GM18861 (cell line): ENCODE measurements around the gene UBE2L3.
"Not testable (repeated sequence)": the region's sequence is repeated elsewhere in the genome, so short reads cannot be mapped to it uniquely, and the experiment has no call there.

Experiments
- ATAC-seq: cut with Tn5 transposase; IDR thresholded peaks from one replicate; pipeline ENCODE4 v1.9.1; 2021; ENCODE audit not compliant: unreplicated experiment

Gene UBE2L3

DNA sequence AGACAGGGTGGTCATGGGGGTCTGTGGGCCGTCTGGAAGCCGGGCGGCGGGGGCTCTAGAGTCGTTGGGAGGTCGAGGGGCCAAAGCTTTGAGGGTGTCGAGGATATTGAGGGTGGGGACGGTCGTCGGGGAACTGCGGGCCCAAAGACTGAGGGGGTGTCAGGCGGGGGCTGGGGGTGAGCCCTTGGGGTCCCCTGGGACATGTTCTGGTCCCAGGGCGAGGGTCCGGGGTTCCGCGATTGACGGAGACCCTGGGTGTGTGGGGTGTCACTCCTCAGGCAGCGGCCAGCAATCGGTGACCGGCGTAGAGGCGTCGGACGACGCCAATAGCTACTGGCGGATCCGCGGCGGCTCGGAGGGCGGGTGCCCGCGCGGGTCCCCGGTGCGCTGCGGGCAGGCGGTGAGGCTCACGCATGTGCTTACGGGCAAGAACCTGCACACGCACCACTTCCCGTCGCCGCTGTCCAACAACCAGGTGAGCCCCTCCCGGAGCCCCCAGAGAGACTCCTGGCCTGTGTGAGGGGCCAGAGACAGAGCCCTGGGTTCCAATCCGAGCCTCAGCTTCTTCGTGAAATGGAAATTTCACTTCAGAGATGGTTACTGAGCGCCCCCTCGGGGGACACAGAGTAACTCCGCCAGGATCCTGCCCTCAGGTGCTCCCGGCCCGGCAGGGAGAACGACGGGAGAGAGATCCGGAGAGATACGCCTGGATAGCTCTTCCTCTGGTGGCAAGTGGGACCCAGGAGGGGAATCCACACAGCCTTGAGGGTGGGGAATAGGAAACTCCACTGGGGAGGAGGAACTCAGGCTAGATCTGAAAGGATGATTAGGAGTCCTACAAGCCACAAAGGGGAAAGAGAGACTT, 75.3 kb downstream of the UBE2L3 start:
- ATAC-seq, result no peak

DNA sequence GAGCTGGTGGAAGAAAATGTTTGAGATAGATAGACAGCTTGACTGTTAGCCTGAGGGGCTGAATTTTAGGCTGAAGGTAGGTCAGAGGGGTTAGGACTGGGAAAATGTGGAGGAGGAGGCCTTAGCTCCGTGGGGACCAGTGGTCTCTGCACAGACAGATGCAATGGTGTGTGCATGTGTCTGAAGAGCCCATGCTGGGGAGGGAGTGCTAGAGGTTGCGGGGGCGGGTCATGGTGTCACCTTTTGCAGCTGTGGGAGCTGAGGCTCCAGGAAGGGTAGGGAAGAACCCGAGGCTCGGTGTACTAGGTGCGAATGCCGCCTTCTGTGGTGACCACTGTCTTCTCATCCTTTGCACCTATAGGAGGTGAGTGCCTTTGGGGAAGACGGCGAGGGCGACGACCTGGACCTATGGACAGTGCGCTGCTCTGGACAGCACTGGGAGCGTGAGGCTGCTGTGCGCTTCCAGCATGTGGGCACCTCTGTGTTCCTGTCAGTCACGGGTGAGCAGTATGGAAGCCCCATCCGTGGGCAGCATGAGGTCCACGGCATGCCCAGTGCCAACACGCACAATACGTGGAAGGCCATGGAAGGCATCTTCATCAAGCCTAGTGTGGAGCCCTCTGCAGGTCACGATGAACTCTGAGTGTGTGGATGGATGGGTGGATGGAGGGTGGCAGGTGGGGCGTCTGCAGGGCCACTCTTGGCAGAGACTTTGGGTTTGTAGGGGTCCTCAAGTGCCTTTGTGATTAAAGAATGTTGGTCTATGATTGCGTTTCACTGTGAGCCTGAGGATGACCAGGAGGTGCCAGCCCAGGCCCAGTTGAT, 76.2 kb downstream of the UBE2L3 start:
- no peak for ATAC-seq

DNA sequence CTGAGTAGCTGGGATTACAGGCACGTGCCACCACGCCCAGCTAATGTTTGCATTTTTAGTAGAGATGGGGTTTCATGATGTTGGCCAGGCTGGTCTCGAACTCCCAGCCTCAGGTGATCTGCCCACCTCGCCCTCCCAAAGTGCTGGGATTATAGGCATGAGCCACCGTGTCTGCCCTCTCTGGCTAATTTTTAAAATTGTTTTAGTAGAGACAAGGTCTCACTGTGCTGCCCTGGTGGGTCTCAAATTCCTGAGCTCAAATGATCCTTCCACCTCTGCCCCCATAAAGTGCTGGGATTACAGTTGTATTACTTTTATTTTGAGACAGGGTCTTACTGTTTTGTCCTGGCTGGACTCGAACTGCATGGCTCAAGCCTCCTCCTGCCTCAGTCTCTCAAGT, 78.0 kb downstream of the UBE2L3 start:
- not testable (repeated sequence) for ATAC-seq

DNA sequence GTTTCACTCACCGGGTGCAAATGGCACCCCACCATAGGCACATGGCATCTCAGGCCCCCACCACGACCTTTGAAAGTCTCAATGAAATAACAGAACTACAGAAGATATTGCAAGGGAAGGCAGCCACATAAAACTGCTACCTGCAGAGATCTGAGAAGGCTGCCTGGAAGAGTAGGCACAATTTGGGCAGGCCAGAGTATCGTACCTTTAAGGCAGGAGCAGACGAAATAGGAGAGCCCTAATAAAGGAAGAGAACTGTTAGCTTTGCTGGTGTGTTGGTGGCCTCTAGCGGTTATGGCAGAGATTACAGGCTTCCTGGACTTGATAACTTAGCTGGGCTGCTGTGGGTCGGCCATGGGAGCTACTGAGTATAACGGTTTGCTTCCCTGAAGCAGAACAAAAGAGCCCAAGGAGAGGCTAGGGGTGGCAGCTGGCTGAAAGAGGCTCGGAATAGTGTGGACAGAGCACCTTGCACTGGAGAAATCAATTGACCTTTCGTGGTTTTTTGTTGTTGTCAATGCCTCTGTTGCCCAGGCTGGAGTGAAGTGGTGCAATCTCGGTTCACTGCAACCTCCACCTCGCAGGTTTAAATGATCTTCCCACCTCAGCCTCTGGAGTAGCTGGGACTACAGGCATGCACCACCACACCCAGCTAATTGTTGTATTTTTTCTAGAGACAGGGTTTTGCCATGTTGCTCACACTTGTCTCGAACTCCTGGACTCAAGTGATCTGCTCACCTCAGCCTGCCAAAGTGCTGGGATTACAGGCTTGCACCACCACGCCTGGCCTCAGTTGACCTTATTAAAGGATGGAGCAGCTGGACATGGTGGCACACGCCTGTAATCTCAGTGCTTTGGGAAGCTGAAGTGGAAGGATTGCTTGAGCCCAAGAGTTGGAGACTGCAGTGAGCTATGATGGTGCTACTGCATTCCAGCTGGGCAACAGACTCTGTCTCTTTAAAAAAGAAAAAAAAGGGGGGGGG, 79.4 kb downstream of the UBE2L3 start:
- ATAC-seq, result no peak

DNA sequence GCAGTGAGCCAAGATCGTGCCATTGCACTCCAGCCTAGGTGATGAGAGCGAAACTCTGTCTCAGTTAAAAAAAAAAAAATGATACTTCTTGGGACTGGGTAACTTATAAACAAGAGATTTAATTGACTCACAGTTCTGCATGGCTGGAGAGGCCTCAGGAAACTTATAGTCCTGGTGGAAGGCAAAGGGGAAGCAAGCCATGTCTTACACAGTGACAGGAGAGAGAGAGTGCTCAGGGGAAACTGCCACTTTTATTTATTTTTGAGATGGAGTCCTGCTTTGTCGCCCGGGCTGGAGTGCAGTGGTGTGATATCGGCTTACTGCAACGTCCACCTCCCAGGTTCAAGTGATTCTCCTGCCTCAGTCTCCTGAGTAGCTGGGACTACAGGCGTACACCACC, 82.8 kb downstream of the UBE2L3 start:
- no peak for ATAC-seq

DNA sequence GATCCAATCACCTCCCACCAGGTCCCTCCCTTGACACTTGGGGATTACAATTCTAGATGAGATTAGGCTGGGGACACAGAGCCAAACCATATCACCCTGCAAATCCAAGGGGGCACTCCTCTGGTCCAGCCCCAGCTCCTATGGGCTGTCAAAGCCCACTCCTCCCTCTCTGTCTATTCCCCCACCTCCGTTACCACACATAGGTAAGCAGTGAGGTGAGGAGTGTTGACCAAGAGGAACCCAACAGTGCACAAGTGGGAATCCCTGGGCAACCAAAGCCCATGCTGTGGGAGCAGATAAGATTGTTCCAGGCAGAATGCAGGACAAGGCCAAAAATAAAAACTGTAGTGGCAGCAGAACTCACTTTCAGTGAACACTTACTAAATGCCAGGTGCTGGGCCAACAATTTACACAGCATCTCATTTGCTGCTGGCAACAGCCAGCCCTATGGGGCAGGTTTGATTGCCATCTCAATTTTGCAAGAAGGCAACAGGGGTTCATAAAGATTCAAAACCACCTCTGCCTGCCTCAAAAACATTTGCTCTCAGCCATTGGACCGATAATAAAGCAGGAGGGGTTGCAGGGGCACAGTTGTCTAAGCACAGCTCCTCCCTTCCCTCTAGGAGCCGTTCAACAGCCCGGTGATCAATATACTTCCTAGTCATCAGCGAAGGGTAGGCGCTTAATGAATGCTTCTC, 83.5 kb downstream of the UBE2L3 start:
- ATAC-seq, result no peak

DNA sequence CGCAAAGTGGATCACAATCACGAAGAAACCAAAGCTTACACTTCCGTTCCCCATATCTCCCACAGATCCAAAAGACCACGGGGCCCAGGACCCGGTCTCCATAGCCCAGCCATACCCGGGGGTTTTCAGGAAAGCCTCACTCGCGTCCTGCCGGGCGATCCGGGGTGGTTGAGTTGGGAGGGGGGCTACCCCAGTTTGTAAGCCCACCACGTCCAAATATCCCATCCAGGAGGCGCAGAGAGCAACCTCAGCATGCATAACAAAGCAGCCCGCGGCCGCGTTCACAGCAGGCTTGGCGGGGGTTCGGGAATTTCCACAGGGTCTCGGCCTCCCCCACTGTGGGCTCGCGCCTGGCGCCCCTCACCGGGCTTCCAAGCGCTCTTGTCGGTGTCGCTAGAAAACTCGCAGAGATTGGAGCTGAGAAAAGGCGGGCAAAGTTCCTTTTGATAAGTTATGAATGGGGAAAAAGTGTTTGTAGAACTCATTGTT, 84.1 kb downstream of the UBE2L3 start:
- ATAC-seq, result peak; percentile 17

DNA sequence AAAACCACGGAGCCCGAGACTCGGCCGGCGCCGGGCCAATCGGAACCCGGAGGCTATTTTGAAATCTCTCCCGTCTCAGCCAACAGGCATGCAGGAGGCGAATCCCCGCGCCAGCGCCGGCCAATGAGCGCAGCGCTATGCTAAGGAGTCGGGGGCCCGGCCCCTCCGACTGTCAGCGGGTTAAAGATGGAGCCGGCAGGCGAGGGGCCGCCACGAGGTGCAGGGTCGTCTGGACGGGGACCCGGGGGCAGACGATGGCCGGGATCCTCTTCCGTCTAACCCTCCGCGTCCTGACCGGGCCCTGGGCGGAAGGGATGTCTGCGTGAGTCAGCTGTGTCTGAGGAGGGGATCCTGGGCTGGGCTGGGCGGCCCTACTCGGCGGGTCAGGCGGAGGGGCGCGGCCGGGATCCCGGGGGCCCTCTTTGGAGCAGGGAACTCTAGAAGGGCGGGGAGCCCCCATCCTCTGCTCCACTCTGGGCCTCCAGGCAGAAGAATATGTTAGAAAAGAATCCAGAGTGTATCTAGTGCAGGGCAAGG, 84.6 kb downstream of the UBE2L3 start:
- ATAC-seq, result peak; percentile 73

DNA sequence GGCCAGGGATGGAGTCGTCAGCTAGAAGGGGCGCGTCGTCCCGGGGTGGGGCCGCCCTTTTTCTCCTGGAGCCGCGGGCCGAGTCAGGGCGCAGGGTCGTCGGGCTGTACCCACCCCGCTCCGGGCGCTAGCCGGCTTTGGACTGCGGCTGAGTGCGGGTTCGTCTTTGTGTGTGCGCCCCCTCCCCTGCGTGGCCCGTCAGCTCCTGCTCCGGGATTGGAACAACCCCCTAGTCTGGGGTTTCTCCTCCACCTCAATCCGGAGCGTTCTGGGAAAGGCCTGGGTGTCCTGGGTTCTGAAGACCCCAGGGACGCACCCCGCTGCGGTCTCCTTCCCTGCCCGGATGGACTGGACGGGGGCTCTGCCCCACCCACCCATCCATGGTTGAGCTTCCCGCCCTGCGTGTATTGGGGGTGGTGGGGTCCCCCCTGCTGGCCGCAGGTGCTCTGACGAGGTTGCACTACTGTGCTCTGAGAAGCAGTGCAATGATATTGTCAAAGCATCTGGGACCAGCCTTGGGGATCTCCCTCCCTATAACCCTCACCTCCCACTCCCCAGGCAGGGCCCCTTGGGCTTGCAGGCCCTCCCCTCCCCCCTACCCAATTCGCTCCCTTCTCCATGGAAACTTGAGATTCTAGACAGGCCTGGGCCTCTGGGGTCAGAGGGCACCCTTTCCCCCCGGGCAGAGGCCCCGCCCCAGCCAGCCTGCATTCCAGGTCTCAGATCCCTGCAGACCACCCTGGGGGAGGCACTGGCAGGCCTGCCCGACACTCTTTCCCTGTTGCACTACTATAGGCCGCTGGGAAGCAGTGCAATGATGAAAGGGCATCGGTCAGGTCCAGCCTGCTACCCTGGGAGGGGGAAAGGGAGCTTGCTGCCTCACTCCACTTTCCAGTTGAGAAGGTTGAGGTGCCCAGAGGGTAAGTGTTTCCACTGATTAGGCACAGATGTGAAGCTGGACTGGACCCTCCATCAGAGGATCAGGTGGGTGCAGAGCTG, 85.3 kb downstream of the UBE2L3 start:
- no peak for ATAC-seq

DNA sequence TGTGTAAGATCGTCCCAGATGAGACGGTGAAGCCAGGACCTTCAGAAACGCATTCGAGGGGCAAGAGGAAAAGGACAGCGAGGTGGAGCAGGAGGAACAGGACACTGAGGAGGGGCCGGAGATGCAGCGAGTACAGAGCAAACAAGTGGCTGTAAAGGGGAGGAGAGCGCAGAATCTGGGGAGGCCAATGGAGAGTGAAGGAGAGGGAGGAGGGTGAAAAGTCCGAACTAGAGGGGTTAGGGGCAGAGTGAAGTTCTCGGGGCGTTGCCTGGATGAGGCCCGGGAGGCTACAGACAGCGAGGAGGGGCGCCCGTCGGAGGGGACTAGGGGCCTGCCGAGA, 89.5 kb downstream of the UBE2L3 start:
- ATAC-seq, result no peak

DNA sequence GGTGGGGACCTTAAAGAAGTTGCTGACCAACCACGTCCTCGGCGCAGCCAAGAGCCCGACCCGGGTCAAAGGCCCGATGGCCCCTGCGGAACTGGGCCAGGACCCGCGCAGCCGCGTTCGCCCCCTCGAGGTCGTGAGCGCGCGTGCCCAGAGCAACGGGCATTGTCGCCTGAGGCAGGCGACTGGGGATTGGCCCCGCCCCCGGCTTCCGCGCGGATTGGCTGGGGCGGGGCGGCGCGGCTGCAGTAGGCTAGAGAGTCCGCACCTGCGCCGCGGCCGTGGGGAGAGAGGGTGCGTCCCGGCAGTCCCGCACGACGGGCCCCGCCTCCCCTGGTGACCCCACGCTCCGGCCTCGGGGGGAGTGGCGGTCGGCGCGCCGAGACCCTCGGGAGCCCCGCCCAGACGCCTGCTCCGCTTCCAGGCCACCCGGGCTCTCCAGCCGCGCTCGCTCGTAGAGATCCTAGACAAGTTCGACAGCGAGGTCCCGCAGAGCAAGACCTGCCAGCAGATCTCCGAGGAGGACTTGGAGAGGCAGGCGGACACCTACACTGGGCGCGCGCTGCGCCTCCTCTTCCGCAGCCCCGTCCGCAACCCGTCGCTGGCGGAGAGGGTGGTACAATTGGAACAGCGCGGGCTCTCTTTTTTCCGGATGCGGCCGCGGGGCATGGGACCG, 90.0 kb downstream of the UBE2L3 start:
- ATAC-seq, result peak; percentile 58

DNA sequence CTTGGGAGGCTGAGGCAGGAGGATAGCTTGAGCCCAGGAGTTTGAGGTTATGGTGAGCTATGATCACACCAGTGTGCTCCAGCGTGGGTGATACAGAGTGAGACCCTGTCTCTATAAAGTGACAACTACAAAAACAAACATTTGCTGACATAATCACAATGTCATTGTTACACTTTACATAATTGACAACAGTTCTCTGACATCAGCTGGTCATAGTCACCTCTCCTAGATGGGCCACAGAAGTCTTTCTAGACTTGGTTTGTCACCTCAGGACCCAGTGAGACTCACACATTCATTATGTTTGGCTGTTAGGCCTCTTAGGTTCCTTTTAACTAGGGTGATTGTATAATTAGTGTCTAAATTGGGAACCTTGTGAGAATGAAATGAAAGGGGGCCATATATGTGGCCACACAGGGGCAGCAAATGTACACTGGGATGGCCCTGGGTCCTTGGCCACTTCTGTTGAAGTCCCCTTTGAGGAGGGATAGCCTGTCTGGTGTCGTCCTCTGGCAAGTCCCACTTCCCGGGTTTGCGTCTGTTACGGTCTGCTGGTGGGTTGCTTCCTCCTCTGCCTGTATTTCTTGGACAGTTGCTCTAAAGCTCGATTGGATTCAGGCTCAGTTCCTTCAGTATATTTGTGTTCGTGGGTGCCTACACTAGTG, 92.5 kb downstream of the UBE2L3 start:
- ATAC-seq, result no peak

DNA sequence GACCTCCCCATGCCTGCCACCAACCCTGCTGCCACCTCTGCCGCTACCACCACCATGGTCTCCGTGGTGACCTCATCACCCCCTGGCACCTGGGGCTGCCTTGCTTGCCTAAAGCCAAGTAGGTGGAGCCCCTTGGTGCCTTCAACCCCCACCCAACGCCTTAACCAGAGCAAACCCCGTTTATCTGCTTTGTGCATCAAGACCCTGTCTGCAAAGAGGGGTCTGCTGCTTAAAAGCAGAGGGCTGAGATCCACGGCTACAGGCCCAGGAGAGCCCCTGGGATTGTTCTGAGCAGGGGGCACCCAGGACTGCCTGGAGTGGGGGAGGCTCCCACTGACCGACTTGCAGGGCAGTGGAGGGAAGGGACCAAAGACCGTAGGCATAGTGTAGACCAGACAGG, 93.4 kb downstream of the UBE2L3 start:
- no peak for ATAC-seq

DNA sequence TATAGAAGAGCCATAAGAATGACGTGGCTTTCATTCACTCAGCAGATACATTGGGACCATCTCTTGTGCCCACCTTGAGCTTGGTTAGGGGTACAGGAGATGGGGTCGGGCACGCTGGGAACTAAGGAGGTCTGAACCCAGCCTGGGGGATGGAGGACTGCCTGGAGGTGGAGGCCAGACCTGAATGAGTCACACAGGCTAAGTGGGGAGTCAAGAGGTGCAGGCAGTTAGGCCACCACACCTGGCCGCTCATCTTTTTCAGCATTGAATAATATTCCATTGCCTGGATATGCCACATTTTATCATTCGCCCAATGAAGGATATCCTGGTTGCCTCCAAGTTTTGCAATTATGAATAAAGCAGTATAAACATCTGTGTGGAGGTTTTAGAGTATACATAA, 94.5 kb downstream of the UBE2L3 start:
- ATAC-seq, result no peak

DNA sequence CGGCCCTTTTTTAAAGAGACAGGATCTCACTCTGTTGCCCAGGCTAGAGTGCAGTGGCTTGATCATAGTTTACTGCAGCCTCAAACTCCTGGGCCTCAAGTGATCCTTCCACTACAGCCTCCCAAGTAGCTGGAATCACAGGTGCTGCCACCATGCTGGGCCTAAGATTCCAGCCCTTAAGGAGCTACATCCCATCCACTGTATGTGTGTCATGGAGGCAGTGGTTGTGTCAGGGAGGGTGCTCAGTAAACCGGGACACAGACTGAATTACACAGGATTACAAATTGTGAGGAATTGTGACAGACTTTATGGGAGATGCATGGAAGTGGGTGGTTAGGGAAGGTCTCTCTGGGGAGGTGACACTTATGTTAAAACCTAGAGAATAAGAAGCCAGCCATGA, 96.2 kb downstream of the UBE2L3 start:
- ATAC-seq, result no peak

DNA sequence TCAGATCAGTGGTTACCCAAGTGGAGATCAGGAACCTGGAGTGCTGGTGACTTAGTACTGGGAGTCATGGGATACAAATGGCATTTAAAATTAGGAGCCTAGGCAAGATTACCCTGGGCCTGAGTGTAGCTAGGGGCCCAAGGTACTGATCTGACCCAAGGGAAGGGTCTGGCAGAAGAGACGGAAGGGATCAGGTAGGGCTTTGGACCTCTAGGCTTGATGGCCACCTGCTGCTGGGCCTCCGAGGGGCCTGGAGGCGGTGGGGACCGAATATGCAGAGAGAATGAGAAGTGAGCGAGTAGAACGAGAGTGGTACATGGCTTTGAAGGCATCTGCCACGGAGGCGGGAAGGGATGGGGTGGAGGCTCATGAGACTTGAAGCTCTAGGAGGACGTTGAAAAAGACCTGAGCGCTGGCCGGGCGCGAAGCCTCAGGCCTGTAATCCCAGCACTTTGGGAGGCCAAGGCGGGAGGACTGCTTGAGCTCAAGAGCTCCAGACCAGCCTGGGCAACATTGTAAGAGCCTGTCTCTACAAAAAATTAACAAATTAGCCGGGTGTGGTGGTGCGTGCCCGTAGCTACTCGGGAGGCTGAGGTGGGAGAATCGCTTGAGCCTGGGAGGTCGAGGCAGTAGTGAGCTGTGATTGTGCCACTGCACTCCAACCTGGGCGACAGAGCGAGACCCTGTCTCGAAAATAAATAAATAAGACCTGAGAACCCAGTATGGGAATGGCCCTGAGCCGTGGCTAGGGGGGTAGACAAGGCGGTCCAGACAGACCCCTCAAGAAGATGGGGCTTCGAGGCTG, 97.7 kb downstream of the UBE2L3 start:
- no peak for ATAC-seq

DNA sequence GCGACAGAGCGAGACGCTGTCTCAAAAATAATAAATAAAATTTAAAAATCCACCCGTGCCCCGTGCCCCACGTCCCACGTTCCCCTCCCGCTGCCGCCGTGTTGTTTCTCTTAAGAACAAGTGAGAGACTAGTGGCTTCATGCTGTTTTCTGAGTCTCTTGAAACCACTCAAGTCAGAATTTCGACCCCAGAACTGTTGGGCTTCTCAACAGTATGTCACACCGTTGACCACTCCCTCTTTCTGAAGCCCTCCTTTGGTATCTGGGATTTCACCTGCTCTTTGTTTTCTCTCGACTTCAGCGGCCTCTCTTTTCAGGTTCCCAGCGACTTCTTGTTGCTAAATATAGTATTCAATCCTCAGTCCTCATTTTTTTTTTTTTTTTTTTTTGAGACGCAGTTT, 99.3 kb downstream of the UBE2L3 start:
- ATAC-seq, result no peak
